ENCODE data around the gene ZFPM1. TPM values are rescaled to one million over a fixed set of nuclear protein-coding genes. Genes with fewer than 3 reads are reported as not detected.

The ZFPM1 gene
- total and polyA plus RNA-seq, 7 donors = 0.43 to 2.9 (median 2.3) TPM

DNA sequence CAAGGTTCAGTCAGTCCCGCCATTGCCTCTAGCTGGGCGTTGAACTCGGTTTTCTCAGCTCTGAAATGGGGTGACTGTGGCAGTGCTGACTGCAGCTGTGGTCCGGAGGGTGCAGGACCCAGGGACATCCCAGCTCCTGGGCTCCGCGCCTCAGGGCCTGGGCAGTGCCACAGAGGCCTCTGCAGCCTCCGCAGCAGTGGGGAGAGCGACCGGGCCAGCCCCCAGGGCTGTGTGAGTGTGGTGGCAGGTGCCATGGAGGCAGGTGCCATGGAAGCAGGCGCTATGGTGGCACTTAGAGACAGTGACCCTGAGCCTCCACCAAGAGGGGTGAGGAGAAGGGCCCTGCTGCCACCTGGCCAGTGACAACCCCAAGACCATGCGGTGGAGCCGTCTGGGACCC lies 39.4 kb upstream of the ZFPM1 start:
- no peak overlapping the region for H3K4me3 ChIP-seq
- TF ChIP-seq, protein P1, sequence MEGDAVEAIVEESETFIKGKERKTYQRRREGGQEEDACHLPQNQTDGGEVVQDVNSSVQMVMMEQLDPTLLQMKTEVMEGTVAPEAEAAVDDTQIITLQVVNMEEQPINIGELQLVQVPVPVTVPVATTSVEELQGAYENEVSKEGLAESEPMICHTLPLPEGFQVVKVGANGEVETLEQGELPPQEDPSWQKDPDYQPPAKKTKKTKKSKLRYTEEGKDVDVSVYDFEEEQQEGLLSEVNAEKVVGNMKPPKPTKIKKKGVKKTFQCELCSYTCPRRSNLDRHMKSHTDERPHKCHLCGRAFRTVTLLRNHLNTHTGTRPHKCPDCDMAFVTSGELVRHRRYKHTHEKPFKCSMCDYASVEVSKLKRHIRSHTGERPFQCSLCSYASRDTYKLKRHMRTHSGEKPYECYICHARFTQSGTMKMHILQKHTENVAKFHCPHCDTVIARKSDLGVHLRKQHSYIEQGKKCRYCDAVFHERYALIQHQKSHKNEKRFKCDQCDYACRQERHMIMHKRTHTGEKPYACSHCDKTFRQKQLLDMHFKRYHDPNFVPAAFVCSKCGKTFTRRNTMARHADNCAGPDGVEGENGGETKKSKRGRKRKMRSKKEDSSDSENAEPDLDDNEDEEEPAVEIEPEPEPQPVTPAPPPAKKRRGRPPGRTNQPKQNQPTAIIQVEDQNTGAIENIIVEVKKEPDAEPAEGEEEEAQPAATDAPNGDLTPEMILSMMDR (IDR thresholded peaks at IDR 0.05) = no peak
- no peaks in the 10 kb centered on the region for H3K36me3 ChIP-seq (ENCODE audit: insufficient read depth in 1 of 2, low read depth in 1 of 2)
- intact Hi-C loops (cut with DNase I) = no loop called here
- 95 to 99% (median 95%) methylated on average over 12 of the region's 12 CpGs for WGBS, 3 donors
- ATAC-seq (no peak), DNase-seq (no peak)
- no peaks in the 10 kb centered on the region for H3K4me1 ChIP-seq
- no peak overlapping the region for H3K27ac ChIP-seq
- no peaks in the 10 kb centered on the region for H3K27me3 ChIP-seq (ENCODE audit: insufficient read depth in 3 of 3, low read length in 2 of 3)
- H3K9me3 ChIP-seq = no peaks in the 10 kb centered on the region

DNA sequence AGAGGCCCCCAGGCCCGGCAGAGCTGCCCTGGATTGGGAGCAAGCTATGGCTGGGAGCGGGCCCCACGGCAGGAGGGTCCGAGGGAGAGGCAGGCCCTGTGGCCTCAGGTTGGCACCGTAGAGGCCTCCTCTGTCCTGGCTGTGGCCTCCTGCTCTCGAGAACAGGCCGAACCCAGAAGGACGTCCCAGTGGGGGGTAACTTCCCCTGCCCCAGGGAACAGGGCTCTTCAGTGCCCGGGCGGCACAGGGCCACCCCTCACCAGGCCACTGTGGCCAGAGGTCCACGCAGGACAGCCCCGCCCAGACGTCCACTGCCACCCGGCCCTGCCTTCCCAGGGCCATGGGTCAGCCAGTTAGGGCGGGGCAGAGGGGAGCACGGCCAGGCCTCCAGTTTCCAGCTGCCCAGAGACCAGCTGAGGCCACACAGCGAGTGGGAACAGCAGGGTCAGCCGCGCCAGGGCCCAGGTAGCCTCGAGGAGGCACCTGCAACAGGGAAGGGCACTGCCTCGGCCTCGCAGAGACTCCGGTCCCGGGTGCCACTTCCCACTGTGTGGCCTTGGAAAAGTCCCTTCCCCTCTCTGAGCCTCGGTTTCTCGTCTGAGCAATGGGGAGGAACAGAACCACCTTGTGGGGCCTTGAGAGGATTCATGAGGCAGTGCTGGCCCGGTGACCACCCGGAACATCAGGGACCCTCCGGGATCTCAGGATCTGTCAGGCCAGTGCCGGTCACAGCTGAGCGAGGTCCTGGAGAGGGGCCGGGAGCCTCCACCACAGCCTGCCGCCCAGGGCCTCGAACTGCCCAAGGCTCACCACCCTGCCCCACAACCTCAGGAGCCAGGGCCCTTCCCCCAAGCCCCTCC lies 38.3 kb upstream of the ZFPM1 start:
- H3K27me3 ChIP-seq (ENCODE audit: insufficient read depth in 3 of 3, low read length in 2 of 3) = no peaks in the 10 kb centered on the region
- H3K4me3 ChIP-seq = no peak overlapping the region
- intact Hi-C loops (cut with DNase I) = no loop called here
- no peak for DNase-seq
- no peaks in the 10 kb centered on the region for H3K4me1 ChIP-seq
- WGBS, 3 donors = 88 to 92% (median 90%) methylated on average over 30 to 34 of the region's 34 CpGs
- no peak for ATAC-seq
- H3K36me3 ChIP-seq (ENCODE audit: insufficient read depth in 1 of 2, low read depth in 1 of 2) = no peaks in the 10 kb centered on the region
- H3K9me3 ChIP-seq = no peaks in the 10 kb centered on the region
- H3K27ac ChIP-seq = no peak overlapping the region
- TF ChIP-seq, protein P1 (IDR thresholded peaks at IDR 0.05) = no peak

DNA sequence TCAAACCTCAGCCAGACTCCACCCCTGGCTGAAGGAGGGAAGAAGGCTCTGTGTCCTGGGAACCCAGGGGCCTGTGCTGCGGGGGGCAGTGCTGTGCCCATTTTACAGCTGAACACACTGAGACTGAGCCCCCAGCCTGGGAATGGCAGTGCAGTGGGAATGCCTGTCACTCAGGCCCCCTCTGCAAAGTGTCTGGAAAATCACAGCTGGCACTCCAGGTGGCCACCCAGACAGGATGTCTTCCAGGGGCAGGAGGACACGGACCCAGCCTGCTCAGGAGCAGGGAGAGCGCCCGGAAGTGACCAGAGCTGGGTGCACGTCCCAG lies 37.7 kb upstream of the ZFPM1 start:
- intact Hi-C loops (cut with DNase I) = no loop called here
- H3K27me3 ChIP-seq (ENCODE audit: insufficient read depth in 3 of 3, low read length in 2 of 3) = no peaks in the 10 kb centered on the region
- 86 to 90% (median 89%) methylated on average over 5 of the region's 5 CpGs for WGBS, 3 donors

DNA sequence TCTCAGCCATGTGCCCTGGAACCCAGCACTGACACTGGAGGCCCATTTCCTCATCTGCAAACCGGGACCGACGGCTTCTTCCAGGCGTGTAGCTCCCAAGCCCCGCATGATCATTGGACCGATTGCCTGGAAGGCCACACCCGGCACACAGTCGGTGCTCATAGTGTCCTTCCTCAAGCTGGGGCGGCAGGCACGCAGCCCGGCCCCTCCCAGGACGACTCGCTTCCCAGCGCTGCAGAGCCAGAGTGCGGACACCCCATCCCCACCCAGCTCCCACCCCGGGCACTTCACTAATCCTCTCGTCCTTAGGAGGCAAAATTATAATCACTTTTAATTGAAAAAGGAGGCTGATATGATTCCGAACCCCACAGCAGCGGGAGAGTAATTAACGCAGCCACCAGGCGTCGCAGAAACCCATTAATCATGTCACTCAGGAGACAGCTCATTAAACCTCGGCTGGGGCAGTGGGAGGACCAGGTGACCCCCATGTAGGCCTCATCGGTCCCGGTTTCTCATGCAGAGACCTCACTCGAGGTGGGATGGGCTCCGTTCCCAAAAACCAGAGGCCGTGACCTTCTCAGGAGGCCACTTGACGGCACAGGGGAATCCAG lies 37.3 kb upstream of the ZFPM1 start:
- 77 to 83% (median 80%) methylated on average over 29 of the region's 29 CpGs for WGBS, 3 donors
- intact Hi-C loops (cut with DNase I) = no loop called here
- ATAC-seq (no peak), DNase-seq (no peak)
- no peaks in the 10 kb centered on the region for H3K4me1 ChIP-seq
- TF ChIP-seq, protein P1 (IDR thresholded peaks at IDR 0.05) = no peak
- H3K4me3 ChIP-seq = no peak overlapping the region
- no peaks in the 10 kb centered on the region for H3K27me3 ChIP-seq (ENCODE audit: insufficient read depth in 3 of 3, low read length in 2 of 3)
- no peaks in the 10 kb centered on the region for H3K9me3 ChIP-seq
- H3K27ac ChIP-seq = no peak overlapping the region
- H3K36me3 ChIP-seq (ENCODE audit: insufficient read depth in 1 of 2, low read depth in 1 of 2) = no peaks in the 10 kb centered on the region

More for the DNA sequence above, 37.7 kb upstream of the ZFPM1 start:
- TF ChIP-seq, protein P1 (IDR thresholded peaks at IDR 0.05) = no peak
- no peaks in the 10 kb centered on the region for H3K36me3 ChIP-seq (ENCODE audit: insufficient read depth in 1 of 2, low read depth in 1 of 2)
- ATAC-seq (no peak), DNase-seq (no peak)
- H3K4me3 ChIP-seq = no peak overlapping the region
- no peak overlapping the region for H3K27ac ChIP-seq
- H3K4me1 ChIP-seq = no peaks in the 10 kb centered on the region
- H3K9me3 ChIP-seq = no peaks in the 10 kb centered on the region
